Measurements from ENCODE around the gene PAPLN.

Gene PAPLN

GRCh38 chr14:73231981-73232851, 5.1 kb upstream of the PAPLN start:
- no peak for DNase-seq

GRCh38 chr14:73232984-73233383, 4.3 kb upstream of the PAPLN start:
- no peak for DNase-seq

GRCh38 chr14:73233564-73233963, 3.7 kb upstream of the PAPLN start:
- DNase-seq = no peak

GRCh38 chr14:73234029-73234428, 3.3 kb upstream of the PAPLN start:
- DNase-seq = no peak

- no peak for DNase-seq
Observed at GRCh38 chr14:73234586-73235394, 2.5 kb upstream of the PAPLN start.

GRCh38 chr14:73235531-73236155, 1.7 kb upstream of the PAPLN start:
- no peak for DNase-seq

GRCh38 chr14:73236157-73236556, 1.1 kb upstream of the PAPLN start:
- no peak for DNase-seq

GRCh38 chr14:73236752-73237218, 521 bp upstream of the PAPLN start:
- no peak for DNase-seq

GRCh38 chr14:73237786-73238423, 599 bp downstream of the PAPLN start:
- DNase-seq = no peak

- no peak for DNase-seq
Observed at GRCh38 chr14:73238424-73238852, 1.1 kb downstream of the PAPLN start.

- DNase-seq = no peak
Observed at GRCh38 chr14:73238941-73239340, 1.6 kb downstream of the PAPLN start.

- no peak for DNase-seq
Observed at GRCh38 chr14:73239393-73240241, 2.3 kb downstream of the PAPLN start.

GRCh38 chr14:73240816-73241480, 3.6 kb downstream of the PAPLN start:
- no peak for DNase-seq

- DNase-seq = no peak
Observed at GRCh38 chr14:73241481-73242165, 4.3 kb downstream of the PAPLN start.

- no peak for DNase-seq
Observed at GRCh38 chr14:73242357-73242901, 5.1 kb downstream of the PAPLN start.

GRCh38 chr14:73243341-73243740, 6.0 kb downstream of the PAPLN start:
- DNase-seq = no peak

GRCh38 chr14:73243748-73244147, 6.4 kb downstream of the PAPLN start:
- no peak for DNase-seq

- no peak for DNase-seq
Observed at GRCh38 chr14:73244541-73245290, 7.4 kb downstream of the PAPLN start.

GRCh38 chr14:73245480-73246325, 8.4 kb downstream of the PAPLN start:
- no peak for DNase-seq
